ENCODE measurements around the gene HSD17B14.

Gene HSD17B14

GRCh38 chr19:48841047-48841446 lies 4.8 kb upstream of the HSD17B14 start:
- no peaks in the 10 kb centered on the region for H3K9me3 ChIP-seq (ENCODE audit: severe bottlenecking)
- H3K27ac ChIP-seq, result no peak overlapping the region
- no peak overlapping the region for H3K4me3 ChIP-seq (ENCODE audit: low read depth, low read length)
- 0 out of 2 replicates have a peak, but pooled peaks cover 3% of the 10 kb centered on the region for H3K36me3 ChIP-seq
- TF ChIP-seq CTCF (IDR thresholded peaks at IDR 0.05; ENCODE audit: low read depth, low read length), result no peak
- H3K27me3 ChIP-seq (ENCODE audit: insufficient read depth, low read depth, severe bottlenecking), result no peaks in the 10 kb centered on the region
- no peak for DNase-seq

GRCh38 chr19:48837687-48838086 lies 1.4 kb upstream of the HSD17B14 start:
- Histone ChIP-seq H3K27me3 (ENCODE audit: insufficient read depth, low read depth, severe bottlenecking) (no peaks in the 10 kb centered on the region), H3K27ac (no peak overlapping the region), H3K36me3 (no peaks in the 10 kb centered on the region), H3K9me3 (ENCODE audit: severe bottlenecking) (no peaks in the 10 kb centered on the region), H3K4me3 (ENCODE audit: low read depth, low read length) (peak overlapping the region; percentile 65)
- DNase-seq, result no peak
- no peak for TF ChIP-seq CTCF (IDR thresholded peaks at IDR 0.05; ENCODE audit: low read depth, low read length)

DNA sequence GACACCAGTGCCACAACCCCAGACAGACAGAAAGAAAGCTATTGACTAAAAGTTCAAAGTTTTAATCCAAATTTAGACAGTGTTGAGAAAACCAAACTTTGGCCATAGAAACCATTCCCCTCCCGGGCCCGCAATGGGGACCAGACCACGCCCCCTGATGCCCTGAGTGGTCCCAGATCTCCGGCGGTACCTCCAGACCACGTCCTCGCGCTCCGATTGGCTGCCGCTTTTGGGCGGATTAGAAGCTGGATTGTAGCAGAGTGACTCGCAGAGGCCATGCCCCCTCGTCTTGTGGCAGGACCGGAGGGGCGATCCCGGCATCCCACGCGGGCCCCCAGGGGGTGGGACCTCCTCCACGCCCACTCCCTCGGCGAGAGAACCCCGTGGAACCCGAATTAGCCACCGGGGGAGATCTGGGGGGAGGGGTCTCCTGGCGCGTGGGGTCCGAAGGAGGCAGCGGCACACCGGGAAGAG lies 797 bp upstream of the HSD17B14 start:
- peak overlapping the region; percentile 65 for H3K4me3 ChIP-seq (ENCODE audit: low read depth, low read length)
- DNase-seq, result peak; percentile 87

DNA sequence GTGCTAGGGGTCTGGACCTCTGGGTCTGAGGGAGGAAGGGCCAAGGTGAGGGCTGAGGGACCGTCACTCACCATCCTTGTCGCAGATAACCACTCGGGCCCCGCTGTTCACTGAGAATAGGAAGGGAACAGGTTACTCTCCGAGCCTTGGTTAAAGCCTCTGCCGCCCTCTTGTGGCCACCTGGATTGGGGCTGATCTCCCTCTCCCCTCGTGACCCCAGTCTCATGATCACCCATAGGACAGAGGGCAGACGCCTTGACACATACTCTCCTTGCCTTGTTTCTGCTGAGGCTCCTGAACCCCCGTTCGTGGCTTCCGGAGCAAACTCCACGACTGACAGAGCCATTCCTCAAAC lies 580 bp downstream of the HSD17B14 start:
- Histone ChIP-seq H3K27ac (peak overlapping the region; percentile 43), H3K9me3 (ENCODE audit: severe bottlenecking) (no peaks in the 10 kb centered on the region), H3K27me3 (ENCODE audit: insufficient read depth, low read depth, severe bottlenecking) (no peaks in the 10 kb centered on the region), H3K4me3 (ENCODE audit: low read depth, low read length) (peak overlapping the region; percentile 65), H3K36me3 (peaks cover 2% of the 10 kb centered on the region; the same call in 1 of the 2 replicates)
- peak; percentile 95 for DNase-seq
- peak; percentile 84 for TF ChIP-seq CTCF (IDR thresholded peaks at IDR 0.05; ENCODE audit: low read depth, low read length)

More for the DNA sequence above, 797 bp upstream of the HSD17B14 start:
- no peaks in the 10 kb centered on the region for H3K36me3 ChIP-seq
- no peak for TF ChIP-seq CTCF (IDR thresholded peaks at IDR 0.05; ENCODE audit: low read depth, low read length)
- no peaks in the 10 kb centered on the region for H3K27me3 ChIP-seq (ENCODE audit: insufficient read depth, low read depth, severe bottlenecking)
- no peaks in the 10 kb centered on the region for H3K9me3 ChIP-seq (ENCODE audit: severe bottlenecking)
- 0 out of 2 replicates have a peak overlapping the region, but pooled peaks have one; percentile 26 for H3K27ac ChIP-seq

DNA sequence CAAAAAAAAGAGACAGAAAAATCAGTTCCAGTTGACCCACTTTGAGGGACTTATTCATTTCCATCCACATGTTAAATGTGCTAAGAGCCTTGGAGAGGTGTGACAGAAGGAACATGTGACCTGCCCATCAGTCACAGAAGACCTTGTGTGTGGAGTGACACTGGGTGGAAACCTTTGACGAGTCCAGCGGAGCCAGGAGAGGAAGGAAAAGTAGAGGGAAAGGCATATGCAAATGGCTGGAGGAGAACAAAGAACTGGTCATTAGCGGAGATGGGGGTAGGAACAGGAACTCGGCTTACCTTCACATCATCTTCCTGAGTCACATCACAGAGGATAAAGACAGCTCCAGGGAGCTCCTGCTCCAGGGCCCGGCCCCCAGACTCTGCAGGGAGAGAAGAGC lies 2.3 kb downstream of the HSD17B14 start:
- TF ChIP-seq CTCF (IDR thresholded peaks at IDR 0.05; ENCODE audit: low read depth, low read length), result no peak
- H3K27ac ChIP-seq, result no peak overlapping the region
- H3K27me3 ChIP-seq (ENCODE audit: insufficient read depth, low read depth, severe bottlenecking), result no peaks in the 10 kb centered on the region
- H3K4me3 ChIP-seq (ENCODE audit: low read depth, low read length), result no peak overlapping the region
- no peak for DNase-seq
- H3K36me3 ChIP-seq, result peaks cover 2% of the 10 kb centered on the region; the same call in 1 of the 2 replicates
- H3K9me3 ChIP-seq (ENCODE audit: severe bottlenecking), result no peaks in the 10 kb centered on the region

DNA sequence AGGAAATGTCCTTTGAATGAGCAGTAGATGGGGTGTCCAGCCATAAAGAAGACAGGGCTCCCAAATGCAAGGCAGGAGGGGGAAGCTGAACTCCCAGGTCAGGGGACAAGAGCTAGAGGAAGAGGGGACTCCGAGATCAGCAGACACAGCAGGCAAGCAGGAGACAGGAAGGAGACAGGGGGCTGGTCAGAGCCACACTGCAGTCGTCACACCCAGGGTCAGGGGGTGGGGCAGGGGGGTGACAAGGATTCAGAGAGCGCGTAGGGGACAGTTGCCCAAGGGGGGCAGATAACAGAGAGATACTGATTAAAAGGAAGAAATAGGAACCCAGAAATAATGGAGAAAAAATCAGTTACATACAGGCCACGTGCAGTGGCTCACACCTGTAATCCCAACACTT lies 3.2 kb downstream of the HSD17B14 start:
- Histone ChIP-seq H3K4me3 (ENCODE audit: low read depth, low read length) (no peak overlapping the region), H3K27ac (no peak overlapping the region), H3K36me3 (peaks cover 2% of the 10 kb centered on the region; the same call in 1 of the 2 replicates), H3K27me3 (ENCODE audit: insufficient read depth, low read depth, severe bottlenecking) (no peaks in the 10 kb centered on the region), H3K9me3 (ENCODE audit: severe bottlenecking) (no peaks in the 10 kb centered on the region)
- DNase-seq, result no peak
- TF ChIP-seq CTCF (IDR thresholded peaks at IDR 0.05; ENCODE audit: low read depth, low read length), result no peak
